IPS-18a (cell line): ENCODE results near the gene KPTN.

ENCODE experiments used
- H3K27ac ChIP-seq: one replicate; pipeline ENCODE4 v1.5.1; 2013; ENCODE audit warnings: low read length
- H3K27me3 ChIP-seq: one replicate; pipeline ENCODE4 v1.6.1; 2013; ENCODE audit warnings: mild to moderate bottlenecking, low read length; ENCODE audit not compliant: control insufficient read depth, insufficient read depth
- H3K36me3 ChIP-seq: one replicate; pipeline ENCODE4 v1.6.1; 2013; ENCODE audit warnings: low read depth, low read length; ENCODE audit not compliant: control insufficient read depth
- H3K4me1 ChIP-seq: one replicate; pipeline ENCODE4 v1.6.1; 2013; ENCODE audit warnings: low read depth, low read length; ENCODE audit not compliant: control insufficient read depth
- H3K4me3 ChIP-seq: one replicate; pipeline ENCODE4 v1.5.1; 2013; ENCODE audit warnings: low read length
- H3K9ac ChIP-seq: one replicate; pipeline ENCODE4 v1.6.1; 2013; ENCODE audit warnings: mild to moderate bottlenecking, low read length, moderate library complexity
- H3K9me3 ChIP-seq: one replicate; pipeline ENCODE4 v1.6.1; 2013; ENCODE audit warnings: low read depth, low read length; ENCODE audit not compliant: control insufficient read depth

Gene KPTN

GRCh38 chr19:47471733-47472457 lies 12.1 kb downstream of the KPTN start, which contains the start of gene SLC8A2:
Gene SLC8A2, minus strand, starts transcription at chr19:47471893. Its CDS starts 5,490 bp downstream, at chr19:47466403.
- Histone ChIP-seq H3K27me3 (peaks cover 14% of the 10 kb centered on the region), H3K4me1 (peaks cover 6% of the 10 kb centered on the region), H3K9ac (no peak within 1 kb of the TSS), H3K4me3 (peak within 1 kb of the TSS; percentile 72), H3K27ac (no peak within 1 kb of the TSS), H3K36me3 (no peaks in the 10 kb centered on the region), H3K9me3 (no peaks in the 10 kb centered on the region)

GRCh38 chr19:47471381-47471732 lies 12.7 kb downstream of the KPTN start:
- Histone ChIP-seq H3K9ac (no peak overlapping the region), H3K4me1 (peaks cover 6% of the 10 kb centered on the region), H3K9me3 (no peaks in the 10 kb centered on the region), H3K4me3 (peak overlapping the region; percentile 72), H3K27me3 (peaks cover 14% of the 10 kb centered on the region), H3K27ac (no peak overlapping the region), H3K36me3 (no peaks in the 10 kb centered on the region)

- Histone ChIP-seq H3K27me3 (peaks cover 14% of the 10 kb centered on the region), H3K9me3 (no peaks in the 10 kb centered on the region), H3K4me1 (peaks cover 6% of the 10 kb centered on the region), H3K36me3 (no peaks in the 10 kb centered on the region), H3K4me3 (peak overlapping the region; percentile 72), H3K9ac (no peak overlapping the region), H3K27ac (no peak overlapping the region)
These were observed 13.4 kb downstream of the KPTN start for GRCh38 chr19:47470447-47471195.

- H3K9ac ChIP-seq = no peak overlapping the region
- H3K36me3 ChIP-seq = no peaks in the 10 kb centered on the region
- peaks cover 14% of the 10 kb centered on the region for H3K27me3 ChIP-seq
- peaks cover 9% of the 10 kb centered on the region for H3K4me1 ChIP-seq
- H3K9me3 ChIP-seq = no peaks in the 10 kb centered on the region
- H3K4me3 ChIP-seq = no peak overlapping the region
- no peak overlapping the region for H3K27ac ChIP-seq
These were observed 14.3 kb downstream of the KPTN start for GRCh38 chr19:47469719-47470118.

- no peak overlapping the region for H3K27ac ChIP-seq
- H3K9me3 ChIP-seq = no peaks in the 10 kb centered on the region
- peaks cover 14% of the 10 kb centered on the region for H3K27me3 ChIP-seq
- peaks cover 11% of the 10 kb centered on the region for H3K4me1 ChIP-seq
- H3K4me3 ChIP-seq = no peak overlapping the region
- H3K9ac ChIP-seq = no peak overlapping the region
- H3K36me3 ChIP-seq = no peaks in the 10 kb centered on the region
These were observed 14.7 kb downstream of the KPTN start for GRCh38 chr19:47469363-47469700.

GRCh38 chr19:47467914-47468313 lies 16.1 kb downstream of the KPTN start:
- H3K9ac ChIP-seq = no peak overlapping the region
- H3K4me1 ChIP-seq = peaks cover 11% of the 10 kb centered on the region
- H3K36me3 ChIP-seq = no peaks in the 10 kb centered on the region
- H3K27me3 ChIP-seq = peaks cover 14% of the 10 kb centered on the region
- H3K9me3 ChIP-seq = no peaks in the 10 kb centered on the region
- no peak overlapping the region for H3K27ac ChIP-seq
- H3K4me3 ChIP-seq = no peak overlapping the region

GRCh38 chr19:47465957-47466356 lies 18.1 kb downstream of the KPTN start:
- no peak overlapping the region for H3K4me3 ChIP-seq
- H3K36me3 ChIP-seq = no peaks in the 10 kb centered on the region
- peaks cover 11% of the 10 kb centered on the region for H3K4me1 ChIP-seq
- H3K27me3 ChIP-seq = peaks cover 10% of the 10 kb centered on the region
- no peaks in the 10 kb centered on the region for H3K9me3 ChIP-seq
- no peak overlapping the region for H3K9ac ChIP-seq
- no peak overlapping the region for H3K27ac ChIP-seq

- no peak overlapping the region for H3K9ac ChIP-seq
- no peaks in the 10 kb centered on the region for H3K27me3 ChIP-seq
- H3K4me1 ChIP-seq = peaks cover 11% of the 10 kb centered on the region
- no peaks in the 10 kb centered on the region for H3K36me3 ChIP-seq
- no peaks in the 10 kb centered on the region for H3K9me3 ChIP-seq
- no peak overlapping the region for H3K4me3 ChIP-seq
- no peak overlapping the region for H3K27ac ChIP-seq
These were observed 19.2 kb downstream of the KPTN start for GRCh38 chr19:47464675-47465419.

- Histone ChIP-seq H3K9me3 (no peaks in the 10 kb centered on the region), H3K4me3 (no peak overlapping the region), H3K4me1 (peaks cover 5% of the 10 kb centered on the region), H3K27ac (no peak overlapping the region), H3K9ac (no peak overlapping the region), H3K36me3 (no peaks in the 10 kb centered on the region), H3K27me3 (peaks cover 18% of the 10 kb centered on the region)
These were observed 22.1 kb downstream of the KPTN start for GRCh38 chr19:47461876-47462275.

GRCh38 chr19:47459477-47459876 lies 24.5 kb downstream of the KPTN start:
- Histone ChIP-seq H3K27ac (no peak overlapping the region), H3K4me3 (no peak overlapping the region), H3K9ac (no peak overlapping the region), H3K27me3 (peaks cover 18% of the 10 kb centered on the region), H3K9me3 (no peaks in the 10 kb centered on the region), H3K4me1 (no peaks in the 10 kb centered on the region), H3K36me3 (no peaks in the 10 kb centered on the region)

- Histone ChIP-seq H3K36me3 (no peaks in the 10 kb centered on the region), H3K27ac (no peak overlapping the region), H3K4me1 (no peaks in the 10 kb centered on the region), H3K9me3 (no peaks in the 10 kb centered on the region), H3K27me3 (peaks cover 18% of the 10 kb centered on the region), H3K4me3 (no peak overlapping the region), H3K9ac (no peak overlapping the region)
These were observed 25.3 kb downstream of the KPTN start for GRCh38 chr19:47458672-47459071.
